HG02970 (cell line): Measurements from ENCODE around the gene GNB2.
"Not testable (repeated sequence)": the region's sequence is repeated elsewhere in the genome, so short reads cannot be mapped to it uniquely, and the experiment has no call there.

Source experiments
- ATAC-seq: cut with Tn5 transposase; IDR thresholded peaks from one replicate; pipeline ENCODE4 v1.9.1; 2021; ENCODE audit warnings: mild to moderate bottlenecking, moderate library complexity, moderate number of reproducible peaks; ENCODE audit not compliant: unreplicated experiment, low FRiP score

The GNB2 gene

GRCh38 chr7:100723732-100724275 lies 50.3 kb downstream of the GNB2 start:
- ATAC-seq, result no peak

- ATAC-seq, result not testable (repeated sequence)
Observed at GRCh38 chr7:100724364-100724763, 50.8 kb downstream of the GNB2 start.

DNA sequence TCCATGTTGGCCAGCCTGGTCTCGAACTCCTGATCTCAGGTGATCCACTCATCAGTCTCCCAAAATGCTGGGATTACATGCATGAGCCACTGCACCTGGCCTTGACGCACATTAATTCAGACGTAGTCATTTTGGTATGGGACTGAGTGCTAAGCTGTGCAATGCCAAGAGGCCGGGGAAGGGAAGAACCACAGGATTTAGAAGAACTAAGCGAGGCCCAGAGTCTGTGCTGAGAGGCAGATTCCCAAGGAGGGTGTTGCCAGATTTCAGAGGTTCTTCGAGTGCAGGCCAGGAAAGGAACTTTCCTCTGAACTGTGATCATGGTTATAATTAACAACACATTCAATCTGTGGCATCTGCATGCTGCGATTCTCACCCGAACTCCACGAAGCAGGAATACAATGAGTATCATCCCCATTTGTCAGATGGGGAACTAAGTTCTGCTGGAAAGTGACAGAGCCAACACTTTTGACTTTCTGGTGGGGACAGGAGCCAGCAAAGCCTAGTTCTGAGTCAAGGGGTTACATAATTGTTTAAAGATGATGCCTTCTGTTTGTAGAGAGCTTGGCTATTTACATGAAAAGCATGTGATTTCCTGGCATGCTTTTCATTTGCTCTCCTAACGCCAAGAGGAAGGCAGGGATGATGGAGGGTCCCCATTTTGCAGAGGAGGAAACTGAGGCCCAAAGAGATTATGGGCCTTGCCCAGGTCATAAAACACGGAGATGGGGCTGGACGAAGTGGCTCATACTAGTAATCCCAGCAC lies 53.6 kb downstream of the GNB2 start:
- no peak for ATAC-seq

DNA sequence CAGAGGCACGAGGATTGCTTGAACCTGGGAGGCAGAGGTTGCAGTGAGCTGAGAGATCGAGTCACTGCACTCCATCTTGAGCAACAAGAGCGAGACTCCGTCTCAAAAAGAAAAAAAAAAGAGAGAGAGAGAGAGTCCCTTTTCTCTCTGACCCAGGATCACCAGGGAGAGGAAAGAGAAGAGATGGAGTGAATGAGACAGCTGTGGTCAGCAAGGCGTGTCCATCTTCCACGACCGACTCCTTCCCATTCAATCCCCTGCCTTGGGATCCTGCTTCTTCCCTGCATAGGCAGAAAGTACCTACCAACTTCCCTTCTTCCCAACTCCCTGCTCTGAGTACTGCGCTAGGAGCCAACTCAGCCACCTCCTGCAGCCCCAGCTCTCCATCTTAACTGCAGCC lies 54.7 kb downstream of the GNB2 start:
- no peak for ATAC-seq
